ENCODE results near the gene PCSK6. TPM values are rescaled to one million over a fixed set of nuclear protein-coding genes. Genes with fewer than 3 reads are reported as not detected.

PCSK6 gene
- total RNA-seq, 2 donors from 2014 or later: 5.1 to 8.8 TPM

DNA sequence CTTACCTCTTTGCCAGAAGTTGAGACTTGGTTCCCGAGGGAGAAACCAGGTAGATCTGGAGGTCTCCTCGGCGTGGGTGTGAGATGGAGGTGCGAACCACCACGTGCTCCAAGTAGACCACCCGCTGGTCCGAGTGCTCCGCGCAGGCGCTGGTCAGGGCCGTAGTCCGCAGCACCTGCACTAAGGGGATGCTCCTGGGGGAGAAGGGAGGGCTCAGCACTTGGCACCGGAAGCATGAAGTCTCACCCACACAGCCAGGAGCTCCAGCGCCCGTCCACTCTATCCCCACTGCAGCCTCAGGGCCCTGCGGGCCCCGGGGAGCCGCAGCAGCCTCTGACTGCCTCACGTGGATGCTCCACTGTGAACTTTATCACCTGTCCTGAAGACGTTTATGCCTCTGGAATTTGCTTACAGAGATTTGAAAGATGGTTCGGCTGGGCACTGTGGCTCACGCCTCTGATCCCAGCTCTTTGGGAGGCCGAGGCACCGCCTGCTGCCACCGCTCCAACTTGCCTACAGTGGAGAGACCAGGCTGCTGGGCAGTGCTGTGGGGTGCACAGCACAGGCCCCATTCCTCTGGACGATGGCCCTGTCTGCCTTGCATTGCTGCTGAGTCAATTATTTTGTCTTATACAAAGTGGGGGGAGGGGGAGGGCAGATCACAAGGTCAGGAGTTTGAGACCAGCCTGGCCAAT, 119.0 kb downstream of the PCSK6 start:
- ATAC-seq (ENCODE audit: insufficient number of reproducible peaks, low FRiP score, low read depth): no peak
- DNase-seq (ENCODE audit: low spot score): no peak

DNA sequence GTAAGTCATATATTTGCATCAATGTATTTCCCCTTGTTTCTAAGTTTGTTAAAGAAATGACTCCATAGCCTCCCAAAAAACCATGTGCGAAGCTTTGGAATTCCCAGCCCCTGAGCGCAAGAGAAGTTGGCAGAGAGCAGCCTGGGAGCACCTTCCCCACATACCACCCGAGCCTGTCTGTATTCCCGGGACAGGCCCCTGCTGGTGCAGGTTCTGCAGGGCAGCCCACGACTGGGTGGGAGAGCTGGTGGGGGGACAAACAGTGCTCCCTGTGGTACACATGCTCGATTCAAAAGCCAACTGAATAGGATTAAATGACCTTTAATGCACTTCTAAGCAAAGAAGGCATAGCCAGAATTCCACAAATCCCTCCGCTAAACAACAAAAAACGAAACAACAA, 119.8 kb downstream of the PCSK6 start:
- H3K9me3 ChIP-seq: no peaks in the 10 kb centered on the region
- no peak overlapping the region for H3K27ac ChIP-seq
- H3K4me3 ChIP-seq: no peak overlapping the region
- no peaks in the 10 kb centered on the region for H3K36me3 ChIP-seq
- peaks cover 0 to 10% of the 10 kb centered on the region in 2 donors for H3K4me1 ChIP-seq (ENCODE audit: control insufficient read depth in 1 of 2, low read depth in 2 of 2)
- no peak for ATAC-seq (ENCODE audit: insufficient number of reproducible peaks, low FRiP score, low read depth)
- no peaks in the 10 kb centered on the region for H3K27me3 ChIP-seq (replicated peaks; ENCODE audit: insufficient read depth)
- DNase-seq (ENCODE audit: low spot score): no peak
- TF ChIP-seq, protein P1, sequence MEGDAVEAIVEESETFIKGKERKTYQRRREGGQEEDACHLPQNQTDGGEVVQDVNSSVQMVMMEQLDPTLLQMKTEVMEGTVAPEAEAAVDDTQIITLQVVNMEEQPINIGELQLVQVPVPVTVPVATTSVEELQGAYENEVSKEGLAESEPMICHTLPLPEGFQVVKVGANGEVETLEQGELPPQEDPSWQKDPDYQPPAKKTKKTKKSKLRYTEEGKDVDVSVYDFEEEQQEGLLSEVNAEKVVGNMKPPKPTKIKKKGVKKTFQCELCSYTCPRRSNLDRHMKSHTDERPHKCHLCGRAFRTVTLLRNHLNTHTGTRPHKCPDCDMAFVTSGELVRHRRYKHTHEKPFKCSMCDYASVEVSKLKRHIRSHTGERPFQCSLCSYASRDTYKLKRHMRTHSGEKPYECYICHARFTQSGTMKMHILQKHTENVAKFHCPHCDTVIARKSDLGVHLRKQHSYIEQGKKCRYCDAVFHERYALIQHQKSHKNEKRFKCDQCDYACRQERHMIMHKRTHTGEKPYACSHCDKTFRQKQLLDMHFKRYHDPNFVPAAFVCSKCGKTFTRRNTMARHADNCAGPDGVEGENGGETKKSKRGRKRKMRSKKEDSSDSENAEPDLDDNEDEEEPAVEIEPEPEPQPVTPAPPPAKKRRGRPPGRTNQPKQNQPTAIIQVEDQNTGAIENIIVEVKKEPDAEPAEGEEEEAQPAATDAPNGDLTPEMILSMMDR (IDR thresholded peaks at IDR 0.05): no peak

More for the DNA sequence above, 119.0 kb downstream of the PCSK6 start:
- Histone ChIP-seq H3K4me3 (no peak overlapping the region), H3K27ac (no peak overlapping the region), H3K9me3 (no peaks in the 10 kb centered on the region), H3K4me1 (ENCODE audit: control insufficient read depth in 1 of 2, low read depth in 2 of 2) (peaks cover 0 to 10% of the 10 kb centered on the region in 2 donors), H3K36me3 (no peaks in the 10 kb centered on the region), H3K27me3 (replicated peaks; ENCODE audit: insufficient read depth) (no peaks in the 10 kb centered on the region)
- TF ChIP-seq, protein P1 (IDR thresholded peaks at IDR 0.05): no peak

DNA sequence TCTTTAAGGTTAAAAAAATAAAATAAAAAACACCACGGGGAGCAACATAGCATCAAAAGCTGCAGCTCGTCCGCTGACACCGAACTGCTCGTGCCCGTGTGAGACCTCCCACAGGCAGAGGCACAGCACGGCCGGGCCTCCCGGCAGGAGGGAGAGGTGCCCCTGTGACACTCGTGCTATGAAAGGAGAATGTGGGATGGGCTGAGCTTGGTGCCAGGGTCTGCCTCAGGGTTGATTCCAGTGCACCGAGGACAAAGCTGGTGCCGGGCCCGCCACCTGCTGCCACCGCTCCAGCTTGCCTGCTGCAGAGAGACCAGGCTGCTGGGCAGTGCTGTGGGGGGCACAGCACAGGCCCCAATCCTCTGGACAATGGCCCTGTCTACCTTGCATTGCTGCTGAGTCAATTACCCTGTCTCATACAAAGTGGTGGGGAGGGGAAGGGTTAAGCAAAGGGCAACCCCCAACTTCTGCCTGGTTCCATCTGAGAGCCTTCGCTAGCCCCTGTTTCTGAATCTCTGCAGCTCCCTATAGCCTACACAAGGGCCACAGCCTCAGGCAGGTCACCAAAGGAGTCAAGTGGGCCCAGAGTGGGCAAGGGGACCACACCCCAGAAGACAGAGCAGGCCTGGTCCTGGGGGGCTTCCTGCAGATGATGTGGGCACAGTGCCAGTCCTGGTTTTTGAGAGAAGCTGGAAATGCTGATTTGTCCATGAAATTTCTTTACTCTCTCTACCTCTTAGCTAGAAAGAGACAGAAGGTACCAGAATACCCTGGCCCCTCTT, 120.5 kb downstream of the PCSK6 start:
- Histone ChIP-seq H3K27me3 (replicated peaks; ENCODE audit: insufficient read depth) (no peaks in the 10 kb centered on the region), H3K36me3 (no peaks in the 10 kb centered on the region), H3K27ac (no peak overlapping the region), H3K4me3 (no peak overlapping the region), H3K9me3 (no peaks in the 10 kb centered on the region), H3K4me1 (ENCODE audit: control insufficient read depth in 1 of 2, low read depth in 2 of 2) (peaks cover 0 to 10% of the 10 kb centered on the region in 2 donors)
- TF ChIP-seq, protein P1 (IDR thresholded peaks at IDR 0.05): no peak
- DNase-seq (ENCODE audit: low spot score) (no peak), ATAC-seq (ENCODE audit: insufficient number of reproducible peaks, low FRiP score, low read depth) (no peak)

DNA sequence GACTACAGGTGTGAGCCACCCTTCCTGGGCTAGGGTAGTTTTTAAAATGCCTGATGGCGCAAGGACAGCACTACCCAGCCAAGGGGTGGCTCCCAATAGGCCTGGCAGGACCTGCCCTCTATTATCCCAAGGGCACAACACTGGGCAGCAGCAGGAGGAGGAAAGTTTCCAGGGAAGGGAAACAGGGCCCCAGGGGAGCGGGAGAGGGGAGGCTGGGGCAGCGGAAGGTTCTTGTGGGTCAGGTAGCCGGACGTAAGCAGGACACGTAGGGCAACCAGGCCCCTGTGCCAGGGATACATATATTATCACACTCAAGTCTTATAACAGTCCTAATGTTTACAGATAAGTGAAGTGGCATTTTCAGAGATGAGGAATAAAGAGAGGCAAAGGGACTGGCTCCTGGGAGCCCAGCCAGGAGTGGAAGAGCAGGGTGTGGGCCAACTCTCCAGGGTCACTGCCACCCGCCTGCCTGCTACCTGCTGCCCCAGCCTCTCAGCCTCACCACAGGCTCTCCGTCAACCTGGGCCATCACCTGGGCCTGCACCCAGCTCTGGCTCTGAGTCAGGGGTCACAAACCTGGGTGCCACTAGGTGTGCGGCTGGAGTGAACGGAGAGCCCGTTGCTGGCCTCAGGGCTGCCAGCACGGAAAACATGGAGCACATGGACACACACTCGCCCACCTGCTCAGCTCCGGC, 121.3 kb downstream of the PCSK6 start:
- DNase-seq (ENCODE audit: low spot score): no peak
- TF ChIP-seq, protein P1 (IDR thresholded peaks at IDR 0.05): no peak
- Histone ChIP-seq H3K36me3 (no peaks in the 10 kb centered on the region), H3K4me1 (ENCODE audit: control insufficient read depth in 1 of 2, low read depth in 2 of 2) (peaks cover 0 to 10% of the 10 kb centered on the region in 2 donors), H3K9me3 (no peaks in the 10 kb centered on the region), H3K4me3 (no peak overlapping the region), H3K27me3 (replicated peaks; ENCODE audit: insufficient read depth) (no peaks in the 10 kb centered on the region), H3K27ac (no peak overlapping the region)
- no peak for ATAC-seq (ENCODE audit: insufficient number of reproducible peaks, low FRiP score, low read depth)

DNA sequence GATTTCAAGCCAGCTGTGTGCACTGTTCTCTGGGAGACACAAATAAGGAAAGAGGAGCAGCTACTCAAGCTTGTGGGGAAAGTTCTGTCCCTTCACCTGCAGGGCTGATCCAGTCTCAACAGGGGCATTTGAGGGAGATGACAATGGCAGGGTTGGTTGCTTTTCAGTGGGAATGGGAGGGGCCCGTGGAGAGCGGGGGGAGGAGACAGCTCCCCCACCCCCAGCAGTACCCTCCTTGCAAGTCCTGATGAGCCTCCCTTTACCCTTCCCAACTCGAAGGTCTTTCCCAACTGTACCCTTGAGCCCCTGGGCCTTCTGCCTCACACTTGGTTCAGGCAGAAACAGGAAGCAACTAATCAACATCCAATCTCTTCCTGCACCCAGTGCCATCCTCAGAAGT, 122.7 kb downstream of the PCSK6 start:
- ATAC-seq (ENCODE audit: insufficient number of reproducible peaks, low FRiP score, low read depth): no peak

More for the DNA sequence above, 122.7 kb downstream of the PCSK6 start:
- Histone ChIP-seq H3K27me3 (replicated peaks; ENCODE audit: insufficient read depth) (no peaks in the 10 kb centered on the region), H3K36me3 (no peaks in the 10 kb centered on the region), H3K27ac (no peak overlapping the region), H3K4me1 (ENCODE audit: control insufficient read depth in 1 of 2, low read depth in 2 of 2) (peaks cover 0 to 3% of the 10 kb centered on the region in 2 donors), H3K9me3 (no peaks in the 10 kb centered on the region), H3K4me3 (no peak overlapping the region)
- TF ChIP-seq, protein P1 (IDR thresholded peaks at IDR 0.05): no peak
- DNase-seq (ENCODE audit: low spot score): no peak
